HEK293T (cell line): ENCODE results near the gene PAFAH1B2.
A peak's percentile ranks its signal among the peaks of the same experiment; 100 is the strongest.

Source experiments
- ARNT ChIP-seq: fragments of 450-650 bp; IDR thresholded peaks from 2 replicates; pipeline ENCODE4 v1.6.1; 2017; ENCODE audit warnings: mild to moderate bottlenecking
- ELF4 ChIP-seq: fragments of 450-650 bp; IDR thresholded peaks from 2 replicates; pipeline ENCODE4 v1.6.1; 2017; ENCODE audit warnings: antibody characterized with exemption
- FOXA1 ChIP-seq: fragments of 450-650 bp; IDR thresholded peaks from 2 replicates; pipeline ENCODE4 v1.6.1; 2016; ENCODE audit warnings: mild to moderate bottlenecking
- FOXK2 ChIP-seq: fragments of 450-650 bp; IDR thresholded peaks from 2 replicates; pipeline ENCODE4 v1.6.1; 2016; ENCODE audit warnings: mild to moderate bottlenecking
- FOXM1 ChIP-seq: fragments of 450-650 bp; IDR thresholded peaks from 2 replicates; pipeline ENCODE4 v1.6.1; 2017; ENCODE audit warnings: mild to moderate bottlenecking, borderline replicate concordance
- HDGF ChIP-seq: fragments of 450-650 bp; IDR thresholded peaks from 2 replicates; pipeline ENCODE4 v1.6.1; 2017; ENCODE audit warnings: antibody characterized with exemption, borderline replicate concordance
- NFRKB ChIP-seq: fragments of 450-650 bp; IDR thresholded peaks from 2 replicates; pipeline ENCODE4 v1.6.1; 2016; ENCODE audit warnings: mild to moderate bottlenecking, moderate library complexity
- SUZ12 ChIP-seq: fragments of 450-650 bp; IDR thresholded peaks from 2 replicates; pipeline ENCODE4 v1.6.1; 2016; ENCODE audit warnings: mild to moderate bottlenecking
- ZNF384 ChIP-seq: fragments of 450-650 bp; IDR thresholded peaks from 2 replicates; pipeline ENCODE4 v1.6.1; 2016
- TF ChIP-seq, protein P1 (sequence below): fragments of 450-650 bp; IDR thresholded peaks from 2 replicates; pipeline ENCODE4 v1.6.1; 2016

DNA sequence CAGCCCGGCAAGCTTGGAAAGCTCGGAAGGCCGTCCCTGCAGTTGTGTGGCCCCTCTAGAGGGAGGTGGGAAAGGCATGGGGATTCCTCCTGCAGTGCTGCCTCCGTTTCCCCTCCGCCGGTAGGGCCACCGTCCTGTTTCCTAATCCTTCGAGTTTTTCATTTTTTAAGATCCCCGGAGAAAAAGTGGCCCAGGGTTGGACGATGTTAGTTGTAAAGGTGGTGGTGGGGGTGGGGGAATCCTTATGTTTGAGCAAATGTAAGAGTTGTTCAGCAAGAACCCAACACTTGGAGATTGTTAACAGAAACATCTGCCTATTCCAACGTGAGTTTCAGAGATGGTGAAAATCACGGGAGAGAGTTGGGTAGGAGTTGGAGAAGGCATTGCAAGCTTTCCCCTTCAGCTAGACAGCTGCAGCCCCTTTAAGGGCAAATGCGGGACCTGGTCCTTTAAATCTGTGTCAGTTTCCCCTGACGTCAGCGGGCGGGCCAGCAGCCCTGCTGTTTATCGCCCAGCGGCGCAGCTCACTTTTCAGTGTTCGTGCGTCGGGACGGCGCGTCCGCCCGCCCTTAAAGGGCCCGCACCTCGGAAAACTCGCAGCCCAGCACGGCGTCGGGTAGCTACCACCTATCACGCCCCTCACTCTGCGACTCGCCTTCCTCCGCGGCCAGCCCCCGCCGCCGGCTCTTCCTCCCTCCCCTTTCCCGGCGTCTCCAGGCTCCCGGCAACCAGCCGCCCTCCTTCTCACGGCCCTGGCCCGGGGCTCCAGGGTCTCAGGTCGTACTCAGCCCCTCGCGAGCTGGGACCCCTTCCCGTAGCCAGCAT, 34.3 kb downstream of the PAFAH1B2 start, which contains the start of gene SIDT2:
- TF ChIP-seq SUZ12 (no peak), HDGF (no peak), FOXK2 (no peak), FOXM1 (peak; percentile 80), ELF4 (no peak), NFRKB (no peak), FOXA1 (no peak), ZNF384 (no peak), ARNT (peak; percentile 48; the same call in 1 of the 2 replicates)
- TF ChIP-seq, protein P1, sequence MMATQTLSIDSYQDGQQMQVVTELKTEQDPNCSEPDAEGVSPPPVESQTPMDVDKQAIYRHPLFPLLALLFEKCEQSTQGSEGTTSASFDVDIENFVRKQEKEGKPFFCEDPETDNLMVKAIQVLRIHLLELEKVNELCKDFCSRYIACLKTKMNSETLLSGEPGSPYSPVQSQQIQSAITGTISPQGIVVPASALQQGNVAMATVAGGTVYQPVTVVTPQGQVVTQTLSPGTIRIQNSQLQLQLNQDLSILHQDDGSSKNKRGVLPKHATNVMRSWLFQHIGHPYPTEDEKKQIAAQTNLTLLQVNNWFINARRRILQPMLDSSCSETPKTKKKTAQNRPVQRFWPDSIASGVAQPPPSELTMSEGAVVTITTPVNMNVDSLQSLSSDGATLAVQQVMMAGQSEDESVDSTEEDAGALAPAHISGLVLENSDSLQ: peak; percentile 67
